HG03108 (cell line): Measurements from ENCODE around the gene CBY1.

ENCODE experiments used
- ATAC-seq: cut with Tn5 transposase; IDR thresholded peaks from one replicate; pipeline ENCODE4 v1.9.1; 2021; ENCODE audit warnings: moderate library complexity; ENCODE audit not compliant: unreplicated experiment

The CBY1 gene

DNA sequence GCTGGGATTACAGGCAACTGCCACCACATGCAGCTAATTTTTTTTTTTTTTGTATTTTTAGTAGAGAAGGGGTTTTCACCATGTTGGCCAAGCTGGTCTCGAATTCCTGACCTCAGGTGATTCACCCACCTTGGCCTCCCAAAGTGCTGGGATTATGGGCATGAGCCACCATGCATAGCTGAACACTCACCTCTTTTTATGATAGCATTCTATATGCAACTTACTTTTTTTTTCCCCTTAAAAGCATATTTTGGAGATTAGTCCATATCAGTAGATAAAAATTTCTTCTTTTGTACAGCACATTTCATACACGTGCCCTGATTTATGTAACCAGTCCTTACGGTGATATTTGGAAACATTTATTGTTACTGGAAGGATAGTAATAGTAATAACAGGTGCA is 63.9 kb downstream of the CBY1 start:
- no peak for ATAC-seq

GRCh38 chr22:38721551-38721950 is 65.1 kb downstream of the CBY1 start:
- ATAC-seq = no peak
